Endothelial cell of umbilical vein (primary cell): ENCODE results near the gene GRAMD4.

Source experiments
- EZH2 ChIP-seq: IDR thresholded peaks from 2 replicates; pipeline ENCODE4 v1.6.1; 2012; ENCODE audit warnings: borderline replicate concordance, low read depth, mild to moderate bottlenecking, moderate library complexity, low read length, inconsistent platforms; ENCODE audit not compliant: severe bottlenecking
- FOS ChIP-seq: IDR thresholded peaks from 2 replicates; pipeline ENCODE4 v1.6.1; 2011; ENCODE audit warnings: mild to moderate bottlenecking, low read length, moderate library complexity, borderline replicate concordance; ENCODE audit not compliant: insufficient read depth
- JUN ChIP-seq: IDR thresholded peaks from 2 replicates; pipeline ENCODE4 v1.6.1; 2011; ENCODE audit warnings: borderline replicate concordance, low read depth; ENCODE audit not compliant: insufficient read length, insufficient read depth
- MYC ChIP-seq: IDR thresholded peaks from one replicate; pipeline ENCODE4 v1.6.1; 2011; ENCODE audit warnings: mild to moderate bottlenecking, low read depth, low read length
- POLR2A ChIP-seq: IDR thresholded peaks from 2 replicates; pipeline ENCODE4 v1.6.1; 2012; ENCODE audit warnings: low read depth, mild to moderate bottlenecking, control low read depth, low read length
- POLR2AphosphoS5 ChIP-seq: IDR thresholded peaks from 2 replicates; pipeline ENCODE4 v1.6.1; 2012; ENCODE audit warnings: low read depth, mild to moderate bottlenecking, control low read depth, low read length, moderate library complexity; ENCODE audit not compliant: insufficient read depth
- TF ChIP-seq, protein P1 (sequence below), 2 donors: IDR thresholded peaks; 1 replicate in 1 of 2; 2 replicates in 1 of 2; pipeline ENCODE4 v1.5.1; 2011; ENCODE audit warnings: low read length in 2 of 2, mild to moderate bottlenecking in 2 of 2, moderate library complexity in 2 of 2, control low read depth in 1 of 2, inconsistent platforms in 1 of 2, low read depth in 1 of 2; ENCODE audit not compliant: insufficient read depth in 1 of 2; ENCODE audit errors: extremely low read depth in 1 of 2
- TF ChIP-seq, protein P2 (sequence below): IDR thresholded peaks from 2 replicates; pipeline ENCODE4 v1.6.1; 2011; ENCODE audit not compliant: insufficient read depth, insufficient read length

- TF ChIP-seq, protein P1, sequence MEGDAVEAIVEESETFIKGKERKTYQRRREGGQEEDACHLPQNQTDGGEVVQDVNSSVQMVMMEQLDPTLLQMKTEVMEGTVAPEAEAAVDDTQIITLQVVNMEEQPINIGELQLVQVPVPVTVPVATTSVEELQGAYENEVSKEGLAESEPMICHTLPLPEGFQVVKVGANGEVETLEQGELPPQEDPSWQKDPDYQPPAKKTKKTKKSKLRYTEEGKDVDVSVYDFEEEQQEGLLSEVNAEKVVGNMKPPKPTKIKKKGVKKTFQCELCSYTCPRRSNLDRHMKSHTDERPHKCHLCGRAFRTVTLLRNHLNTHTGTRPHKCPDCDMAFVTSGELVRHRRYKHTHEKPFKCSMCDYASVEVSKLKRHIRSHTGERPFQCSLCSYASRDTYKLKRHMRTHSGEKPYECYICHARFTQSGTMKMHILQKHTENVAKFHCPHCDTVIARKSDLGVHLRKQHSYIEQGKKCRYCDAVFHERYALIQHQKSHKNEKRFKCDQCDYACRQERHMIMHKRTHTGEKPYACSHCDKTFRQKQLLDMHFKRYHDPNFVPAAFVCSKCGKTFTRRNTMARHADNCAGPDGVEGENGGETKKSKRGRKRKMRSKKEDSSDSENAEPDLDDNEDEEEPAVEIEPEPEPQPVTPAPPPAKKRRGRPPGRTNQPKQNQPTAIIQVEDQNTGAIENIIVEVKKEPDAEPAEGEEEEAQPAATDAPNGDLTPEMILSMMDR (IDR thresholded peaks at IDR 0.05; ENCODE audit: extremely low read depth in 1 of 2, insufficient read depth in 1 of 2, low read depth in 1 of 2, low read length in 2 of 2), result no peak
- no peak for TF ChIP-seq EZH2
- no peak for TF ChIP-seq POLR2A
- no peak for TF ChIP-seq POLR2AphosphoS5
- TF ChIP-seq, protein P2, sequence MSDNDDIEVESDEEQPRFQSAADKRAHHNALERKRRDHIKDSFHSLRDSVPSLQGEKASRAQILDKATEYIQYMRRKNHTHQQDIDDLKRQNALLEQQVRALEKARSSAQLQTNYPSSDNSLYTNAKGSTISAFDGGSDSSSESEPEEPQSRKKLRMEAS, result no peak
- TF ChIP-seq MYC, result no peak
- no peak for TF ChIP-seq JUN
- no peak for TF ChIP-seq FOS
Observed at GRCh38 chr22:46638601-46639431, 18.6 kb downstream of the GRAMD4 start.
